ENCODE measurements around the gene BRI3.

DNA sequence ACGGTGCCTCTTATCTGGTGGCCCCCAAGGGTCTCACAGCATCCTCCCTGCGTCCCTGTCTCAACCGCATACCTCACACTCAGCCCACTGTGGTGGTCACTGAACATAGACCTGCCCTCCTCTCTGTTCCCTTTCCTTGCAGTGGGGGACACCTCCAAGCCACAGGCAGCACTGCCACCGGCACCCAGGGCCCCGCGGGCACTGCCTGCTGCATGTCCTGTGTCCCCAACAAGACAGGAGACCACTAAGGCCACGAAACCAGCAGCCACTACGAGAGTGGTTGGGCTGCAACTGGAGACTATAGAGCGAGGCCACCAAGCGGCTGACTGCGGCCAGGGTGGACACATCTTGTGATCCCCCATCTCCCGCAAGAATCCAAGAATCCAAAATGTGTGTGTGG, 15.3 kb downstream of the BRI3 start:
- no peak for TF ChIP-seq EZH2 (IDR thresholded peaks at IDR 0.05; ENCODE audit: insufficient read depth, poor library complexity, severe bottlenecking)
- no peak for TF ChIP-seq EZH2phosphoT487 (IDR thresholded peaks at IDR 0.05; ENCODE audit: insufficient read depth, low read depth)
